WI38 (cell line): ENCODE data around the gene CAMK2D.

Experiments used
- H3K4me3 ChIP-seq: 2 replicates; pipeline ENCODE4 v1.5.1; 2011; ENCODE audit warnings: low read depth, mild to moderate bottlenecking, control low read depth, low read length
- CTCF ChIP-seq: IDR thresholded peaks from 2 replicates; pipeline ENCODE4 v1.5.1; 2012; ENCODE audit warnings: low read depth, mild to moderate bottlenecking, control low read depth, low read length

CAMK2D gene

GRCh38 chr4:113684534-113685091 is 76.9 kb downstream of the CAMK2D start:
- peak; percentile 46 for TF ChIP-seq CTCF
- no peak overlapping the region for H3K4me3 ChIP-seq

GRCh38 chr4:113682730-113683537 is 78.6 kb downstream of the CAMK2D start:
- no peak for TF ChIP-seq CTCF
- H3K4me3 ChIP-seq: no peak overlapping the region

- no peak overlapping the region for H3K4me3 ChIP-seq
- no peak for TF ChIP-seq CTCF
Observed at GRCh38 chr4:113678641-113679040, 82.9 kb downstream of the CAMK2D start.

GRCh38 chr4:113677325-113677724 is 84.2 kb downstream of the CAMK2D start:
- TF ChIP-seq CTCF: no peak

GRCh38 chr4:113675731-113676697 is 85.5 kb downstream of the CAMK2D start:
- TF ChIP-seq CTCF: no peak
- no peak overlapping the region for H3K4me3 ChIP-seq

More at GRCh38 chr4:113677325-113677724, 84.2 kb downstream of the CAMK2D start:
- H3K4me3 ChIP-seq: no peak overlapping the region

- no peak overlapping the region for H3K4me3 ChIP-seq
- TF ChIP-seq CTCF: no peak
Observed at GRCh38 chr4:113674733-113675132, 86.8 kb downstream of the CAMK2D start.

- no peak overlapping the region for H3K4me3 ChIP-seq
Observed at GRCh38 chr4:113674251-113674650, 87.3 kb downstream of the CAMK2D start.

More at GRCh38 chr4:113674251-113674650, 87.3 kb downstream of the CAMK2D start:
- TF ChIP-seq CTCF: no peak
